Thymus (tissue), 11 donors: ENCODE results near the gene IKZF2. TPM values are rescaled to one million over a fixed set of nuclear protein-coding genes. Genes with fewer than 3 reads are reported as not detected.

ENCODE experiments used
- DNase-seq, 9 donors: peaks; one replicate each; pipeline ENCODE4 v3.0.0-alpha.2; 2013; ENCODE audit warnings: low spot score in 9 of 9, low read depth in 6 of 9, missing footprints in 1 of 9
- H3K27ac ChIP-seq, 2 donors: one replicate each; pipeline ENCODE4 v1.5.1; 2013; ENCODE audit warnings: control low read depth in 1 of 2, low read depth in 1 of 2, low read length in 1 of 2, mild to moderate bottlenecking in 1 of 2, moderate library complexity in 1 of 2
- H3K27me3 ChIP-seq, 2 donors: one replicate each; pipeline ENCODE4 v1.5.1; 2013; ENCODE audit warnings: low read length in 1 of 2; ENCODE audit not compliant: control insufficient read depth in 2 of 2, insufficient read depth in 1 of 2
- H3K36me3 ChIP-seq, 2 donors: one replicate each; pipeline ENCODE4 v1.5.1; 2013; ENCODE audit warnings: low read length in 1 of 2, mild to moderate bottlenecking in 1 of 2, moderate library complexity in 1 of 2; ENCODE audit not compliant: control insufficient read depth in 2 of 2, insufficient read depth in 2 of 2
- H3K4me1 ChIP-seq, 2 donors: one replicate each; pipeline ENCODE4 v1.5.1; 2013; ENCODE audit warnings: low read length in 2 of 2; ENCODE audit not compliant: control insufficient read depth in 2 of 2, insufficient read depth in 2 of 2
- H3K4me3 ChIP-seq, 2 donors: one replicate each; pipeline ENCODE4 v1.5.1; 2013; ENCODE audit warnings: low read length in 2 of 2, control low read depth in 1 of 2, mild to moderate bottlenecking in 1 of 2
- H3K9me3 ChIP-seq, 2 donors: one replicate each; pipeline ENCODE4 v1.5.1; 2013; ENCODE audit warnings: low read length in 1 of 2, mild to moderate bottlenecking in 1 of 2; ENCODE audit not compliant: control insufficient read depth in 2 of 2, insufficient read depth in 1 of 2
- whole genome bisulfite sequencing: extraction: QIAGEN DNeasy Blood & Tissue Kit; methylation state at CpG from one replicate; pipeline ENCODE4 v1.1.7; 2013; 5-methylcytosine and 5-hydroxymethylcytosine counted together
- polyA plus RNA-seq: library from polyadenylated mRNA; stranded (reverse); fragments of 200-250 nt; gene quantifications from one replicate; pipeline ENCODE4 v1.2.3, GENCODE V29; 2013
- total RNA-seq: library from RNA; stranded (reverse); fragments of 120-200 nt; gene quantifications from one replicate; pipeline ENCODE4 v1.2.4, GENCODE V29; 2013
- donor health status: healthy.

IKZF2 gene
- total and polyA plus RNA-seq, 2 donors: 19.2 to 158 TPM

DNA sequence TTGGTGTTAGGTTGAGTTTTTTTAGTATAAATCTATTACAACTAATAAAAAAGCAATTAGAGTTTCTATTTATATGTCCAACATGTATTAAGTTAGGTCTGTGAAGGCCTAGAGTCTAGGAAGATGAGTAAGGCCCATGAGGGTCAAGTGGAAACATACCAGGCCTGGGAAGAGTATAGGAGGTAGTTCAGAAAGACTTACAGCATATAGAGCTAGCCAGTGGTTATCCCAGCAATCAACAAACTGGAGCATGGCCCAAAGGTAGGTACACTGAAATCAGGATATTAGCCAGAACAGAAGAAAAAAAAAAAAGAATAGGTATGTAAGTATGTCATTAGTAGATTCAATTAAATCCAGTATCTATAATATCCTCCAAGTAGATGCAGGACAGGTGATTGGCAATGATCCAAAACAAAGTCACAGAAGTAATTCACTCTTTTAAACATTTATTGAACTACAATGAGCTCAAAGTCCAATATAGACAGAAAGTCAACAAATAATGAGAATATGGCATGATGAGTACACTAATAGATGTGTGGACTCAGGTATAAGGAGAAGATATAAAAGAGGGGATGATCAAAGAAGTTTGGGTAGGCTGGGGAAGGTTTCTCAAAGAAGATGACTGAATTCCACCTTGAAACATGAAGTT, 70.3 kb downstream of the IKZF2 start:
- Histone ChIP-seq H3K27me3 (no peaks in the 10 kb centered on the region), H3K4me3 (no peak overlapping the region), H3K36me3 (peaks cover 4 to 53% of the 10 kb centered on the region in 2 donors), H3K9me3 (no peaks in the 10 kb centered on the region), H3K4me1 (peaks cover 0 to 2% of the 10 kb centered on the region in 2 donors), H3K27ac (no peak overlapping the region)
- no peak for DNase-seq

DNA sequence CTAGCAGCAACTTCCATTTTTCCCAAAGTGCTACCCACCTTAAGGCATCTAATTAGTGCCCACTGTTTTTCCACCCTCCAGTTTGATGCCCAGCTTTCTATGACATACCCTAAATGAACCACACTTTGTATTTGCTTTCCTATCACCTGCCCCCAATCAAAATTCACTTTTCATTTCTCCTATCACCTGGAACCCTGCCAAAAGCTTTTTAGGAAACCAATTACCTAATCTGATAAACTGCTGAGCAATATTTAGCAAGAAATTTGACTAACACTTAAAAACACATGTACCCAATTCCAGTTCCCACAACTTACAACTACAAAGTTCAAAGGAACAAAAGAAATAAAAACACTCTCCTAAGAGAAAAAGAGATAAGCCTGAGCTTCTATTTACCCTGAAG, 71.7 kb downstream of the IKZF2 start:
- peaks cover 4 to 41% of the 10 kb centered on the region in 2 donors for H3K36me3 ChIP-seq
- H3K27ac ChIP-seq: no peak overlapping the region
- no peaks in the 10 kb centered on the region for H3K9me3 ChIP-seq
- no peaks in the 10 kb centered on the region for H3K27me3 ChIP-seq
- H3K4me3 ChIP-seq: no peak overlapping the region
- DNase-seq: no peak
- H3K4me1 ChIP-seq: peaks cover 0 to 2% of the 10 kb centered on the region in 2 donors

DNA sequence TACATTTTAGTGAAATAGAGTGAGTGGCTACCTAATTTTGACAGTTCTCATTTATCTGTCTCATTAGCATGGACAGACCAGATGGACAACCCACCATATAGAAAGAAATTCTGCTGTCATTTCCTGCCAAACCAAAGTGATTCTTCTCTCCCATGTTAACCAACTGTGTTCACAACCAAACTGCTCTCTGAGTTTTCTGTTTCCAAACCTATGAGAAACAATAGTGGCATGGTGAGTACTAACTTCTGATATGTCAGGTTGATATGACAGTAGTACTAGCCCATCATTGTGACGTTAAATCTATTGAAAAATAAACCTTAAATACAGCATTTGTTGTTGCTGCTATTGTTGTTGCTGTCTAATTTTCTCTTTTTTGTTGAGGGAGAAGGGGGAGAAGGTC, 72.7 kb downstream of the IKZF2 start:
- Histone ChIP-seq H3K4me1 (peaks cover 0 to 2% of the 10 kb centered on the region in 2 donors), H3K9me3 (no peaks in the 10 kb centered on the region), H3K27ac (no peak overlapping the region), H3K36me3 (peaks cover under 1 to 33% of the 10 kb centered on the region in 2 donors), H3K27me3 (no peaks in the 10 kb centered on the region), H3K4me3 (no peak overlapping the region)
- WGBS: 99% methylated on average over 1 of the region's 1 CpG
- no peak for DNase-seq

GRCh38 chr2:213069531-213069930, 81.9 kb downstream of the IKZF2 start:
- no peaks in the 10 kb centered on the region for H3K27me3 ChIP-seq
- no peak overlapping the region for H3K27ac ChIP-seq
- no peaks in the 10 kb centered on the region for H3K9me3 ChIP-seq
- no peak for DNase-seq
- WGBS: 94% methylated on average over 1 of the region's 1 CpG
- peaks cover 6 to 15% of the 10 kb centered on the region in 2 donors for H3K4me1 ChIP-seq
- no peak overlapping the region for H3K4me3 ChIP-seq
- peaks cover 0 to 8% of the 10 kb centered on the region in 2 donors for H3K36me3 ChIP-seq

DNA sequence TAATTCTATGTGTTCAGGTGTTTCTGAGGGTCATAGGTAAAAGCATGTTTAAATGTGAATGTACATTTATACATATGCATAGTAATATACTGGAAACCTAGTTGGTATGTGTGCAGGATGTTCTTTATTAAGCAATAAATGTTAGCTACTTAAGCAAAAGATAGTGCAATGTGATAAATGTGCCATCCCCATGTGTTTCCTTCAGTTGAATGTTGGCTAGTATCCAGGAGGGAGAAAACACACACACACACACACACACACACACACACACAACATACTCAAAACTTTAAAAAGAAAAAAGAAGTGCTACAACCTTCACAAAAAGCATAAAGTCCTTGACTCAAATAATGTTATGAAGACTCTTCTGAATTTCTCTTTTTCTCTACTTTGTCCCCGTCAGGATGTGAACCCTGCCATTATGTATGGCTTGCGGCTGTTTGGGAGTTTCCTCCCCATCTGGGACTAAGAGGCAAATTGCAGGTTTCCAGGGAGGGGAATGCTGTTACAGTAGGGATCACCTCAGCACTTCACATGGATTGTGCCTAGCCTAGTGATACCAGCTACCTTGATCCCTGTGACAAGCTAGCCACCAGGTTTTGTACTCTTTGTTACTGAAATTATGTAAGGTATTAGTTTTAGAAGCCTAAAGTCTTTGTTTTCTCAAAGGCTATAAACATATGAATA, 82.6 kb downstream of the IKZF2 start:
- peaks cover 8 to 17% of the 10 kb centered on the region in 2 donors for H3K4me1 ChIP-seq
- H3K27ac ChIP-seq: no peak overlapping the region
- 94% methylated on average over 2 of the region's 2 CpGs for WGBS
- H3K4me3 ChIP-seq: no peak overlapping the region
- peaks cover 0 to 8% of the 10 kb centered on the region in 2 donors for H3K36me3 ChIP-seq
- H3K9me3 ChIP-seq: no peaks in the 10 kb centered on the region
- DNase-seq: no peak
- no peaks in the 10 kb centered on the region for H3K27me3 ChIP-seq

- Histone ChIP-seq H3K4me3 (no peak overlapping the region), H3K36me3 (peaks cover 0 to 8% of the 10 kb centered on the region in 2 donors), H3K27me3 (no peaks in the 10 kb centered on the region), H3K9me3 (no peaks in the 10 kb centered on the region), H3K27ac (no peak overlapping the region), H3K4me1 (peaks cover 8 to 17% of the 10 kb centered on the region in 2 donors)
- no peak for DNase-seq
Measured at GRCh38 chr2:213067888-213068287, 83.5 kb downstream of the IKZF2 start.

GRCh38 chr2:213066443-213066743, 85.0 kb downstream of the IKZF2 start:
- peak overlapping the region in 1 of 2 donors; percentile 22 for H3K4me3 ChIP-seq
- no peak for DNase-seq
- no peaks in the 10 kb centered on the region for H3K9me3 ChIP-seq
- peaks cover 0 to 8% of the 10 kb centered on the region in 2 donors for H3K36me3 ChIP-seq
- H3K27ac ChIP-seq: peak overlapping the region; percentile 40 to 60
- 63% methylated on average over 1 of the region's 1 CpG for WGBS
- no peaks in the 10 kb centered on the region for H3K27me3 ChIP-seq
- H3K4me1 ChIP-seq: peaks cover 8 to 17% of the 10 kb centered on the region in 2 donors

- WGBS: 36% methylated on average over 8 of the region's 8 CpGs
- Histone ChIP-seq H3K27ac (peak overlapping the region; percentile 60 to 65), H3K4me1 (peaks cover 8 to 17% of the 10 kb centered on the region in 2 donors), H3K9me3 (no peaks in the 10 kb centered on the region), H3K27me3 (no peaks in the 10 kb centered on the region), H3K36me3 (peaks cover 0 to 8% of the 10 kb centered on the region in 2 donors), H3K4me3 (peak overlapping the region in 1 of 2 donors; percentile 22)
- peak in 3 of 9 donors; percentile 20 to 55 (median 20) for DNase-seq
Measured at GRCh38 chr2:213065583-213066442, 85.6 kb downstream of the IKZF2 start.

DNA sequence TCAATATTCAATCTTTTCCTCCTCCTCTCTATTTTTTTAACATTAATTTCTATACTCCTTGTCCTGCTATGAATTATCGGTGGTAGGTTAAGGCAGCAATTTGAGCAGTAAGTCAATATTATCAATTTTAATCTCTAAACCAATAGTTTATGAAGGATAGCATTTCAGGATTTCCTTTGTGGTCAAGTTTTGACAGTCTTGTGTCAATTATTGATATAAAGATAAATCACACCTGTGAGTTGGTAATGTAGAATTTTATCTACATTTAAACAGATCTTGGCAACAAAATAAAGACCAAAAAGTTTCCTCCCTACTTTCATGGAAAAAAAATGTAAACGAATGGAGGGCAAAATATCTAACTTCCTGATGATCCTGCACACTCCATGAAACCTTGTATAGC, 87.3 kb downstream of the IKZF2 start:
- H3K4me3 ChIP-seq: no peak overlapping the region
- peaks cover 0 to 8% of the 10 kb centered on the region in 2 donors for H3K36me3 ChIP-seq
- no peaks in the 10 kb centered on the region for H3K9me3 ChIP-seq
- DNase-seq: no peak
- no peaks in the 10 kb centered on the region for H3K27me3 ChIP-seq
- H3K27ac ChIP-seq: no peak overlapping the region
- H3K4me1 ChIP-seq: peaks cover 8 to 15% of the 10 kb centered on the region in 2 donors
- WGBS: 47% methylated on average over 2 of the region's 2 CpGs
